Measurements from ENCODE around the gene ZCCHC7.

ZCCHC7 gene

DNA sequence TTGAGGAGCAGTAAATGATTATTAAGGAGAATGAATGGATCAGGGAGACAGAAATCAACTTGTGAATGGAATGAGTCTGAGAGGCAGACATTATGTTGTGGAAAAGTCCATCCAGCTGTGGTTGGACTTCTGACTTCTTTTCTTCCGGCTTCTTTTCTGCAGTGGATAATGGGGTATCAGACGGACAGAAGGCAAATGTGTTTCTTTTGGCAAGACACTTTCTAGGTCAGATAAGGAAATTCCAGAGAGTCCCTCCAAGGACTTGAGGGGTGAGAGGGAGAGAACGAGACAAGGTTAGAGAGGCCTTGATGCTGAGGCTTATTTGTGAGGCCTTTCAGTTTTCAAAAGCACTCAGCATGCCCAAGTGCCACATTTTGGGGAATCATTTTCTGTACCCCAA is 285.0 kb downstream of the ZCCHC7 start:
- no peaks in the 10 kb centered on the region for H3K9me3 ChIP-seq (ENCODE audit: insufficient read depth, low read depth, low read length)
- no peaks in the 10 kb centered on the region for H3K36me3 ChIP-seq (ENCODE audit: insufficient read depth, low read length)
- H2AFZ ChIP-seq (ENCODE audit: low read length), result no peak overlapping the region
- H3K9ac ChIP-seq (ENCODE audit: low read depth, low read length, poor library complexity, severe bottlenecking), result no peak overlapping the region
- no peaks in the 10 kb centered on the region for H3K27me3 ChIP-seq (ENCODE audit: insufficient read depth, low read length, poor library complexity, severe bottlenecking)
- H3F3A ChIP-seq (ENCODE audit: low read depth), result no peaks in the 10 kb centered on the region
- no peaks in the 10 kb centered on the region for H3K9me2 ChIP-seq (replicated peaks; ENCODE audit: low read depth, low read length)
- no peaks in the 10 kb centered on the region for H3K79me2 ChIP-seq (ENCODE audit: insufficient read depth, low read length)
- no peak overlapping the region for H3K4me2 ChIP-seq (ENCODE audit: low read depth, low read length, poor library complexity, severe bottlenecking)
- H3K4me3 ChIP-seq (ENCODE audit: low read length, poor library complexity, severe bottlenecking), result no peak overlapping the region
- peaks cover 10% of the 10 kb centered on the region for H3K4me1 ChIP-seq (ENCODE audit: insufficient read depth, low read length, poor library complexity, severe bottlenecking)
- TF ChIP-seq, protein P1, sequence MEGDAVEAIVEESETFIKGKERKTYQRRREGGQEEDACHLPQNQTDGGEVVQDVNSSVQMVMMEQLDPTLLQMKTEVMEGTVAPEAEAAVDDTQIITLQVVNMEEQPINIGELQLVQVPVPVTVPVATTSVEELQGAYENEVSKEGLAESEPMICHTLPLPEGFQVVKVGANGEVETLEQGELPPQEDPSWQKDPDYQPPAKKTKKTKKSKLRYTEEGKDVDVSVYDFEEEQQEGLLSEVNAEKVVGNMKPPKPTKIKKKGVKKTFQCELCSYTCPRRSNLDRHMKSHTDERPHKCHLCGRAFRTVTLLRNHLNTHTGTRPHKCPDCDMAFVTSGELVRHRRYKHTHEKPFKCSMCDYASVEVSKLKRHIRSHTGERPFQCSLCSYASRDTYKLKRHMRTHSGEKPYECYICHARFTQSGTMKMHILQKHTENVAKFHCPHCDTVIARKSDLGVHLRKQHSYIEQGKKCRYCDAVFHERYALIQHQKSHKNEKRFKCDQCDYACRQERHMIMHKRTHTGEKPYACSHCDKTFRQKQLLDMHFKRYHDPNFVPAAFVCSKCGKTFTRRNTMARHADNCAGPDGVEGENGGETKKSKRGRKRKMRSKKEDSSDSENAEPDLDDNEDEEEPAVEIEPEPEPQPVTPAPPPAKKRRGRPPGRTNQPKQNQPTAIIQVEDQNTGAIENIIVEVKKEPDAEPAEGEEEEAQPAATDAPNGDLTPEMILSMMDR (conservative IDR thresholded peaks at IDR 0.05; ENCODE audit: low read length), result no peak
- no peak for TF ChIP-seq EZH2phosphoT487 (IDR thresholded peaks at IDR 0.05; ENCODE audit: borderline replicate concordance)
- no peaks in the 10 kb centered on the region for H4K20me1 ChIP-seq (ENCODE audit: insufficient read depth, low read length, poor library complexity, severe bottlenecking)

- Histone ChIP-seq H2AFZ (ENCODE audit: low read length) (no peak overlapping the region), H3K4me3 (ENCODE audit: low read length, poor library complexity, severe bottlenecking) (no peak overlapping the region), H3K4me1 (ENCODE audit: insufficient read depth, low read length, poor library complexity, severe bottlenecking) (peaks cover 10% of the 10 kb centered on the region), H3K9ac (ENCODE audit: low read depth, low read length, poor library complexity, severe bottlenecking) (no peak overlapping the region), H3K4me2 (ENCODE audit: low read depth, low read length, poor library complexity, severe bottlenecking) (no peak overlapping the region), H3K27me3 (ENCODE audit: insufficient read depth, low read length, poor library complexity, severe bottlenecking) (no peaks in the 10 kb centered on the region), H4K20me1 (ENCODE audit: insufficient read depth, low read length, poor library complexity, severe bottlenecking) (no peaks in the 10 kb centered on the region), H3K9me2 (replicated peaks; ENCODE audit: low read depth, low read length) (no peaks in the 10 kb centered on the region), H3K9me3 (ENCODE audit: insufficient read depth, low read depth, low read length) (no peaks in the 10 kb centered on the region), H3K36me3 (ENCODE audit: insufficient read depth, low read length) (no peaks in the 10 kb centered on the region), H3F3A (ENCODE audit: low read depth) (no peaks in the 10 kb centered on the region), H3K79me2 (ENCODE audit: insufficient read depth, low read length) (no peaks in the 10 kb centered on the region)
- TF ChIP-seq EZH2phosphoT487 (IDR thresholded peaks at IDR 0.05; ENCODE audit: borderline replicate concordance), result no peak
- TF ChIP-seq, protein P1 (conservative IDR thresholded peaks at IDR 0.05; ENCODE audit: low read length), result no peak
Measured at GRCh38 chr9:37405764-37406380, 285.5 kb downstream of the ZCCHC7 start.

DNA sequence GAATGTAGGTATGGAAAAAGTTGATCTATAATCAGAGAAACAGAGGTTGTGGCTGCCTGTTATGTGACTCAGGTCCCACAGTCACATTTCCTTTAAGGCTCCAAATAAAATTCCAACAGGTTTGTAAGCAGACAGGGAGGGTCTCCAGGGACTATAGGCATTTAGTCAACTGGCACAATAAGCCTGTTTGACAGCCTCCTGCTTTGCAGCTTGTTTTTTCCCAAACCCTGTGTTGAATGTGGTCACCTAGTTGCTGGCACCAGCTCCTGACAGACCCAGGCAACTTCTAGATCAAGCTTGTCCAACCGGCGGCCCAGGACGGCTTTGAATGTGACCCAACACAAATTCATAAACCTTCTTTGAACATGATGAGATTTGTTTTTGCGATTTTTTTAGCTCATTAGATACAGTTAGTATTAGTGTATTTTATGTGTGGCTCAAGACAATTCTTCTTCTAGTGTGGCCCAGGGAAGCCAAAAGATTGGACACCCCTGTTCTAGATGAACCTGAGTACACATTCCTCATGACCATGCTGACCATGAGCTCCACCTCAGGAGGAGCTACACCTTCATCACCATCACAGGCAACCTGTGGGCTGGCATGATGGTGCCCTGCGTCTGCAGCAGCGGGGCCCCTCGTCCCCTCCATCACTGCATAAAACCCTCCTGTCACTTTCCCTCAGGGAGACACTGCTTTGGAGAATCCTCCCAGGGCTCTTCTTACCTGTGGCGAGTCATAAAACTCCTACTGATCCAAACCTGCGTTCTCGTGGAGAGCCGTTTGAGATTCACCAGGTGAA is 286.4 kb downstream of the ZCCHC7 start:
- Histone ChIP-seq H3F3A (ENCODE audit: low read depth) (no peaks in the 10 kb centered on the region), H3K79me2 (ENCODE audit: insufficient read depth, low read length) (no peaks in the 10 kb centered on the region), H3K9me3 (ENCODE audit: insufficient read depth, low read depth, low read length) (no peaks in the 10 kb centered on the region), H3K4me1 (ENCODE audit: insufficient read depth, low read length, poor library complexity, severe bottlenecking) (peaks cover 16% of the 10 kb centered on the region), H3K4me3 (ENCODE audit: low read length, poor library complexity, severe bottlenecking) (no peak overlapping the region), H3K4me2 (ENCODE audit: low read depth, low read length, poor library complexity, severe bottlenecking) (no peak overlapping the region), H3K9me2 (replicated peaks; ENCODE audit: low read depth, low read length) (no peaks in the 10 kb centered on the region), H3K36me3 (ENCODE audit: insufficient read depth, low read length) (no peaks in the 10 kb centered on the region), H2AFZ (ENCODE audit: low read length) (peak overlapping the region; percentile 56; the same call in 1 of the 2 replicates), H4K20me1 (ENCODE audit: insufficient read depth, low read length, poor library complexity, severe bottlenecking) (no peaks in the 10 kb centered on the region), H3K9ac (ENCODE audit: low read depth, low read length, poor library complexity, severe bottlenecking) (no peak overlapping the region), H3K27me3 (ENCODE audit: insufficient read depth, low read length, poor library complexity, severe bottlenecking) (no peaks in the 10 kb centered on the region)
- no peak for TF ChIP-seq EZH2phosphoT487 (IDR thresholded peaks at IDR 0.05; ENCODE audit: borderline replicate concordance)
- TF ChIP-seq, protein P1 (conservative IDR thresholded peaks at IDR 0.05; ENCODE audit: low read length), result no peak

Data from Loucy (cell line).